NCI-H524 (cell line): ENCODE measurements around the gene EPS8.

Source experiments
- DNase-seq, 2 experiments: peaks; one replicate each; lab custom pipeline; 2025; lab: John Stamatoyannopoulos, UW

Gene EPS8

GRCh38 chr12:15717940-15718567, 71.1 kb downstream of the EPS8 start:
- no peak for DNase-seq

- DNase-seq, result no peak
Measured at GRCh38 chr12:15716581-15716980, 72.6 kb downstream of the EPS8 start.

- DNase-seq, result no peak
Measured at GRCh38 chr12:15714256-15714655, 74.9 kb downstream of the EPS8 start.

- DNase-seq, result peak in 1 of 2 experiments; percentile 22
Measured at GRCh38 chr12:15712823-15713660, 76.1 kb downstream of the EPS8 start.

- DNase-seq, result no peak
Measured at GRCh38 chr12:15712160-15712559, 77.0 kb downstream of the EPS8 start.

GRCh38 chr12:15710860-15711510, 78.2 kb downstream of the EPS8 start:
- DNase-seq, result no peak

GRCh38 chr12:15709551-15709950, 79.6 kb downstream of the EPS8 start:
- no peak for DNase-seq

- no peak for DNase-seq
Measured at GRCh38 chr12:15708396-15709076, 80.7 kb downstream of the EPS8 start.

- no peak for DNase-seq
Measured at GRCh38 chr12:15707516-15708199, 81.5 kb downstream of the EPS8 start.

GRCh38 chr12:15706010-15706676, 83.0 kb downstream of the EPS8 start:
- DNase-seq, result no peak

GRCh38 chr12:15705606-15706005, 83.6 kb downstream of the EPS8 start:
- DNase-seq, result no peak

GRCh38 chr12:15702276-15702675, 86.9 kb downstream of the EPS8 start:
- DNase-seq, result no peak

GRCh38 chr12:15701631-15702156, 87.5 kb downstream of the EPS8 start:
- no peak for DNase-seq

GRCh38 chr12:15701206-15701605, 88.0 kb downstream of the EPS8 start:
- DNase-seq, result no peak

- DNase-seq, result no peak
Measured at GRCh38 chr12:15700595-15700994, 88.6 kb downstream of the EPS8 start.

- no peak for DNase-seq
Measured at GRCh38 chr12:15699886-15700285, 89.3 kb downstream of the EPS8 start.

- no peak for DNase-seq
Measured at GRCh38 chr12:15698377-15698871, 90.8 kb downstream of the EPS8 start.

GRCh38 chr12:15697201-15697600, 92.0 kb downstream of the EPS8 start:
- no peak for DNase-seq

GRCh38 chr12:15693228-15693911, 95.8 kb downstream of the EPS8 start:
- no peak for DNase-seq

- DNase-seq, result no peak
Measured at GRCh38 chr12:15691388-15691787, 97.8 kb downstream of the EPS8 start.
